SK-N-SH (cell line): ENCODE results near the gene LSM14B. TPM values are rescaled to one million over a fixed set of nuclear protein-coding genes. Genes with fewer than 3 reads are reported as not detected.

ENCODE experiments used
- CTCF ChIA-PET: fragments of 300-600, 350-600 bp; formaldehyde crosslinking; extraction: SDS; loops from one replicate; lab custom pipeline; 2021; lab: Yijun Ruan, JAX
- POLR2A ChIA-PET: fragments of 350-600 bp; sonication (Branson Sonifier 250); formaldehyde crosslinking; extraction: SDS; loops from one replicate; lab custom pipeline; 2020; ENCODE audit warnings: antibody characterized with exemption, inconsistent platforms; lab: Yijun Ruan, JAX
- DNase-seq: peaks from one replicate; pipeline ENCODE4 v3.0.0; 2012
- H2AFZ ChIP-seq: fragments of 200-600 bp; sonication (generic); 2 replicates; pipeline ENCODE4 v1.8.1; 2016; ENCODE audit warnings: antibody characterized with exemption, mild to moderate bottlenecking, low read depth
- H3F3A ChIP-seq: fragments of 200-600 bp; sonication (generic); replicated peaks from 2 replicates; pipeline ENCODE3; 2016; ENCODE audit warnings: antibody characterized with exemption, mild to moderate bottlenecking; ENCODE audit not compliant: insufficient read depth
- H3K27ac ChIP-seq, 2 experiments: fragments of 200-500 bp in 1 of 2; fragments of 200-600 bp in 1 of 2; sonication (Bioruptor generic) in 1 of 2; sonication (generic), shearing (Covaris generic) in 1 of 2; 2 replicates each; pipeline versions ENCODE4 v1.5.1 to v1.6.1; 2014 to 2016; ENCODE audit warnings: low read depth in 2 of 2, inconsistent platforms in 1 of 2, low read length in 1 of 2, mild to moderate bottlenecking in 1 of 2, mixed read lengths in 1 of 2
- H3K27me3 ChIP-seq: fragments of 200-600 bp; sonication (generic), shearing (Covaris generic); 2 replicates; pipeline ENCODE4 v1.6.1; 2016; ENCODE audit warnings: mixed run types; ENCODE audit not compliant: insufficient read depth
- H3K36me3 ChIP-seq, 2 experiments: fragments of 200-500 bp in 1 of 2; fragments of 200-600 bp in 1 of 2; sonication (Bioruptor generic) in 1 of 2; sonication (generic) in 1 of 2; replicated peaks in 1 of 2; 2 replicates each; pipeline versions ENCODE3 to v1.5.1; 2014 to 2016; ENCODE audit warnings: low read length in 1 of 2, mild to moderate bottlenecking in 1 of 2; ENCODE audit not compliant: insufficient read depth in 2 of 2, control insufficient read depth in 1 of 2
- H3K4me1 ChIP-seq, 2 experiments: fragments of 200-500 bp in 1 of 2; fragments of 200-600 bp in 1 of 2; sonication (Bioruptor generic) in 1 of 2; sonication (generic), shearing (Covaris generic) in 1 of 2; 2 replicates each; pipeline versions ENCODE4 v1.5.1 to v1.6.1; 2014 to 2016; ENCODE audit warnings: low read depth in 1 of 2, low read length in 1 of 2, mixed run types in 1 of 2; ENCODE audit not compliant: insufficient read depth in 2 of 2, control insufficient read depth in 1 of 2
- H3K4me2 ChIP-seq: fragments of 200-600 bp; sonication (generic), shearing (Covaris generic); 2 replicates; pipeline ENCODE4 v1.6.1; 2017; ENCODE audit warnings: mixed run types
- H3K4me3 ChIP-seq, 2 experiments: fragments of 200-500 bp in 1 of 2; fragments of 200-600 bp in 1 of 2; sonication (Bioruptor generic) in 1 of 2; sonication (generic), shearing (Covaris generic) in 1 of 2; 2 replicates each; pipeline versions ENCODE4 v1.5.1 to v1.8.1; 2014 to 2016; ENCODE audit warnings: low read depth in 2 of 2, inconsistent platforms in 1 of 2, low read length in 1 of 2, mild to moderate bottlenecking in 1 of 2, mixed read lengths in 1 of 2, moderate library complexity in 1 of 2
- H3K79me2 ChIP-seq: fragments of 200-600 bp; sonication (generic); 2 replicates; pipeline ENCODE4 v1.8.1; 2017; ENCODE audit warnings: mild to moderate bottlenecking; ENCODE audit not compliant: insufficient read depth
- H3K9ac ChIP-seq: fragments of 200-600 bp; sonication (generic); 2 replicates; pipeline ENCODE4 v1.6.1; 2017; ENCODE audit warnings: mixed run types
- H3K9me2 ChIP-seq: fragments of 200-600 bp; sonication (generic); 2 replicates; pipeline ENCODE4 v1.6.1; 2017; ENCODE audit warnings: mixed run types
- H3K9me3 ChIP-seq: fragments of 200-600 bp; sonication (generic); 2 replicates; pipeline ENCODE4 v1.6.1; 2017; ENCODE audit warnings: mixed run types, mild to moderate bottlenecking, moderate library complexity
- H4K20me1 ChIP-seq: fragments of 200-600 bp; sonication (generic); 2 replicates; pipeline ENCODE4 v1.6.1; 2017; ENCODE audit warnings: mild to moderate bottlenecking, mixed run types; ENCODE audit not compliant: insufficient read depth
- FOXJ3 ChIP-seq: sonication (generic); formaldehyde crosslinking; IDR thresholded peaks from 2 replicates; pipeline ENCODE4 v1.5.1; 2020; ENCODE audit warnings: mild to moderate bottlenecking, missing genetic modification reagents
- IRF3 ChIP-seq: fragments of 150-350 bp; IDR thresholded peaks from 2 replicates; pipeline ENCODE4 v1.6.1; 2016; ENCODE audit warnings: mild to moderate bottlenecking, low read depth, low read length
- JUND ChIP-seq: IDR thresholded peaks from 2 replicates; pipeline ENCODE4 v1.4.0; 2012
- MAX ChIP-seq: IDR thresholded peaks from 2 replicates; pipeline ENCODE4 v1.4.0; 2012; ENCODE audit warnings: low read depth
- MEF2A ChIP-seq: IDR thresholded peaks from 2 replicates; pipeline ENCODE4 v1.4.0; 2012; ENCODE audit warnings: low read depth, borderline replicate concordance
- NFIC ChIP-seq: IDR thresholded peaks from 2 replicates; pipeline ENCODE4 v1.4.0; 2012; ENCODE audit warnings: borderline replicate concordance
- NRF1 ChIP-seq: IDR thresholded peaks from 2 replicates; pipeline ENCODE4 v1.6.1; 2012; ENCODE audit warnings: low read depth, mild to moderate bottlenecking, low read length
- RXRA ChIP-seq: IDR thresholded peaks from 2 replicates; pipeline ENCODE4 v1.4.0; 2012; ENCODE audit warnings: low read depth, mild to moderate bottlenecking, borderline replicate concordance
- SIN3A ChIP-seq: IDR thresholded peaks from 2 replicates; pipeline ENCODE4 v1.6.1; 2012; ENCODE audit warnings: low read depth, mild to moderate bottlenecking, low read length, moderate library complexity, borderline replicate concordance
- TCF12 ChIP-seq: IDR thresholded peaks from 2 replicates; pipeline ENCODE4 v1.4.0; 2012
- USF1 ChIP-seq: IDR thresholded peaks from 2 replicates; pipeline ENCODE4 v1.4.0; 2012; ENCODE audit warnings: low read depth, borderline replicate concordance
- ZBTB33 ChIP-seq: IDR thresholded peaks from 2 replicates; pipeline ENCODE4 v1.4.0; 2012; ENCODE audit warnings: low read depth, borderline replicate concordance
- WGBS: methylation state at CpG from one replicate; pipeline ENCODE4 v1.1.6; 2017; ENCODE audit warnings: low lambda C conversion rate; 5-methylcytosine and 5-hydroxymethylcytosine counted together
- polyA plus RNA-seq, 3 experiments: library from polyadenylated mRNA; depleted of rRNA; stranded (reverse); fragments of >200 nt; gene quantifications; 2 replicates each; pipeline ENCODE4 v1.2.3, GENCODE V29; 2012

Gene LSM14B
- polyA plus RNA-seq, 1 of the 3 experiments (the other 2 are of a cell fraction), result 64.6 TPM

GRCh38 chr20:62151835-62152364, 29.6 kb downstream of the LSM14B start:
- WGBS, result 88% methylated on average over 23 of the region's 23 CpGs
- Histone ChIP-seq H3K79me2 (peaks cover 93% of the 10 kb centered on the region), H3K9me2 (no peaks in the 10 kb centered on the region), H3F3A (no peaks in the 10 kb centered on the region), H3K36me3 (peaks cover 13 to 14% of the 10 kb centered on the region in 2 experiments), H3K4me3 (no peak overlapping the region), H3K9ac (no peak overlapping the region), H3K4me1 (peaks cover 0 to 5% of the 10 kb centered on the region in 2 experiments; a peak in 1 of 4 replicates), H3K9me3 (no peaks in the 10 kb centered on the region), H3K27ac (no peak overlapping the region), H2AFZ (no peak overlapping the region), H3K4me2 (no peak overlapping the region), H3K27me3 (no peaks in the 10 kb centered on the region), H4K20me1 (peaks cover 86% of the 10 kb centered on the region)
- TF ChIP-seq MEF2A, result no peak
- TF ChIP-seq IRF3, result no peak
- TF ChIP-seq RXRA, result no peak
- TF ChIP-seq MAX, result no peak
- TF ChIP-seq NRF1, result no peak
- no peak for TF ChIP-seq NFIC
- no peak for TF ChIP-seq SIN3A
- TF ChIP-seq ZBTB33, result no peak
- TF ChIP-seq FOXJ3 (CRISPR knock-in tag), result no peak
- TF ChIP-seq USF1, result no peak
- TF ChIP-seq TCF12, result no peak
- no peak for TF ChIP-seq JUND
- ChIA-PET CTCF (interaction anchor here (0.8 to 1.4 kb wide), 2 partner anchors 11 to 141 kb away, joined by 3 to 5 read pairs; no protein-coding TSS in a partner anchor), POLR2A (interaction anchor here (0.6 to 1.2 kb wide), 2 partner anchors 25 to 126 kb away, joined by 4 to 5 read pairs; no protein-coding TSS in a partner anchor)
- DNase-seq, result no peak
